Islet precursor cell (in vitro differentiated cells): Measurements from ENCODE around the gene TMEM72.

Experiments used
- DNase-seq: peaks from one replicate; pipeline ENCODE4 v3.0.0-alpha.2; 2018

The TMEM72 gene

DNA sequence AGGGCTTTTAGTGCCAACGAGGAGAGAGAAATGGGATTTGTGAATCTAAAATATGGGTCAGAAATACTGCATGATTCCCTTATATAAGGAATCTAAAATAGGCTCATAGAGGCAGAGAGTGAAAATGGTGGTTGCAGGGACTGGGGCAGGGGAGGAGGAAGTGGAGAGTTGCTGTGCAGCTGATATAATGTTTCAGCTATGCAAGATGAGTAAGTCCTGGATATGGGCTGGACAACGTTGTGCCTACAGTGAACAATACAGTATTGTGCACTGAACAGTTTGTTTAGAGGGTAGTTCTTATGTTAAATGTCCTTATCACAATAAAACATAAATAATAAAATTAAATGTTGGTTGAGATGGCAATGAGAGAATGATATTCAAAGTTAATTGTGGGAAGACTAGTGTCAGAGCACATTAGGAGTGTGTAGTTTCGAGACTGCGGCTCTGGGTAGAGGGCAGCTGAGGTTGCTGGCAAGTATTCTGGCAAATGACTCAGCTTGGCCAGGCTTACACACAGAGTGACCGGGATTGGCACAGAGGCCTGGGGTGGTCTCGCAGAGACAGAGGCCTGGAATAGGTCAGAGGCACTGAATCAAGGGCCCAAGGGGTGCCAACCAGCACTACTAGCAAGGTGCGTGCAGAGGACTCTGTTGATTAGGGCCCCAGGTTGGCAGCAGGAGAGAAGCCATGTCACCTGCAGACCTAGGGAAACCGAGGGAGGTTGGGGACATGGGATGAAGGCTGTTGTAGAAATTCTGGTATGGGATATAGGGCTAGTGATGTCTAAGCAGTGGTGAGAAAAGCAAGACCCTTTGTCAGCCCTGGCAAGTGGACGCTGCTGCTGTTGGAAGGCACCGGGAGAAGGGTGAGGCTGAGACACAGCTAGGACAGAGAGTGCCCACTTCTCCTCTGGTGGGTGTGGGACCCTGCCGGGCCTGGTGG, 70.3 kb downstream of the TMEM72 start:
- peak; percentile 83 for DNase-seq

DNA sequence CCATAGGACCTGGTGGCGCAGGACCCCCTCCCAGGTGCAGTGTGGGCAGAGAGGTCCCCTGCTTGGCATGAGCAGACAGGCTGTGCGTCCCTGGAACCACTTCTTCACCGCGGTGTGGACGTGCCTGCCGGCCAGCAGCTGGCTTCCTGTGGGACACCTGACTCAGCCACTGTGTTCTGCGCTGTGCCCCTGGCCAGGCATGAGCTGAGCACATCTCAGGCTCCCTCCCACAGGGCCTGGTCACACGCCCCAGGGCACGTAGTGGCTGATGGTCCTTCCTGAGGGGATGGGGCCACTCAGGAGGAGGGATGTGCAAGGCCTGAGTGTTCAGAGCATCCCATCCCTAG, 71.0 kb downstream of the TMEM72 start:
- no peak for DNase-seq

DNA sequence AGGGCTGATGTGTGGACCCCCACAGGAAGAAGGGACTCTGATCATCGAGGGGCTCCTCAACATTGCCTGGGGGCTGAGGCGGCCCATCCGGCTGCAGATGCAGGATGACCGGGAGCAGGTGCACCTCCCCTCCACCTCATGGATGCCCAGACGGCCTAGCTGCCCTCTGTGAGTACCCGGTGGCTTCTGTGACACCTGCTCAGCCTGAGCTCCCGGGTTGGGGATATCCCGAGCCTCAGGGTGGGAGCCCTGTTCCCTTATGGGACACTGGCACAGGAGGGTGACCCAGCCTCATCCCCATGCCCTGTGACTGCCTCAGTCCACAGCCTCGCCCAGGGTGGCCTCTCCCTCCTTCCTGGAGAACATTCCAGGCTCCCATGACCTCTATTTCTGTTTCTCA, 71.4 kb downstream of the TMEM72 start:
- no peak for DNase-seq

DNA sequence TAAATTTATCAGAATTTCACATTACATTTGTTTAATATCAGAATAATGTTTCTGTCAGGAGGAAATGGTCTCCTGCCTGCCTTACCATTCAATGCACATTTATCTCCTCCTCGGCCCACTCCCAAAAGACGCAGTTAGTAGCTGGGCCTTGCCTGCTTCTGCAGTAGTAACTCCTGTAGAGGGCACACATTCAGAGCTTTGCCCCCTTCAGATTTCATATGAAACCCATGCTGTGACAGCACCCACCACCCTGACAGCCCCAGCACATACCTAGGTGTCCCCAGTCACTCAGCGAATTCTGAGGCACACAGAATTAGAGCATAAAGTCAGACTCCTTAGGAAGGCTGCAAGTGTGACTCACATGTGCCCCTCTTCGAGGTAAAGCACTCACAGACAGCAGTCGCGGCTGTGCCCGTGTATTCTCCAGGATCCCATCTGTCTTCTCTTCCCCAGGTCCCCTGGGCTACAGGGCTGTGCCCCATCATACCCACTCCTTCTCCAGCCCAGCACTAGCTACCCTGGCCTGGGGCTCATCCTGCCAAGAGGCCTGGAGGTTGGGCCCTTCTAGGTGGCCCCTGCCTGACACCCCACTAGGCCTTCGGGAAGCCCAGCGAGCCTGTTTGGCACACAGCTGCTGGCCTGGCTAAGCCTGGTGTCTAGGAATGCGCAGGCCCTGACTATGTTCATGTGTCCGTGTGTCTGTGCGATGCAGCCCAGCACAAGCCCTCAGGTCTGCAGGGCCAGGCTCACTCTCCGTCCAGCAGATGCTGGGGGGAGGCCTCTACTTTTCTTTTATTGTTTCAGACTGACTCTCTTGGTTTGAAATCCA, 72.1 kb downstream of the TMEM72 start:
- DNase-seq = no peak

DNA sequence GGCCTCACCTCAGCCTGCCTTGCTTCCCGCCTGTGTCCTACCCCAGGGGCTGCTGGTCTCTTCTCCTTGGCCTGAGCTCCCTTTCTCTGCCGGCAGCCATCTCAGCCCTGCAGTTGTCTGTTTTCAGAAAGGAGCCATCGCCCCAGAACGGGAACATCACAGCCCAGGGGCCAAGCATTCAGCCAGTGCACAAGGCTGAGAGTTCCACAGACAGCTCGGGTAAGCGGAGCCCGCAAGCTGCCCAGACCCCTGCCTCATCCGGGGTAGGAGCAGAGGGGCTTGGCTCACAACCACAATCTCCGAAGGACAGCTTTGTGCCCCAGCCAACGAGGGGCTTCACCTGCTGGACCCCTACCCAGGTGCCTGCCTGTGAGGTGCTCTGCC, 72.8 kb downstream of the TMEM72 start:
- DNase-seq = no peak

DNA sequence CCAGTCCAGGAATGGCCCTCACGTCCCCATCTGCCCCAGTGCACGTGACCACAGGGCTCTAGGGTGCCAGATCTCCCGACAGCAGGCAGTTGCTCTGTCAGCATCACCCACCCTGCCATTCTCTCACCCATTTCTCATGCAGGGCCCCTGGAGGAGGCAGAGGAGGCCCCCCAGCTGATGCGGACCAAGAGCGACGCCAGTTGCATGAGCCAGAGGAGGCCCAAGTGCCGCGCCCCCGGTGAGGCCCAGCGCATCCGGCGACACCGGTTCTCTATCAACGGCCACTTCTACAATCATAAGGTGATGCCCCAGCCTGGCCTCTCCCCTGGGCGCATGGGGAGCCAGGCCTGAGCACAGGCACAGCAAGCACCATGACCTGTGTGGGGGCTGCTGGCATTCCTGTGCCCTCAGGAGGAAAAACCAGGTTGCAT, 73.5 kb downstream of the TMEM72 start:
- DNase-seq = no peak

DNA sequence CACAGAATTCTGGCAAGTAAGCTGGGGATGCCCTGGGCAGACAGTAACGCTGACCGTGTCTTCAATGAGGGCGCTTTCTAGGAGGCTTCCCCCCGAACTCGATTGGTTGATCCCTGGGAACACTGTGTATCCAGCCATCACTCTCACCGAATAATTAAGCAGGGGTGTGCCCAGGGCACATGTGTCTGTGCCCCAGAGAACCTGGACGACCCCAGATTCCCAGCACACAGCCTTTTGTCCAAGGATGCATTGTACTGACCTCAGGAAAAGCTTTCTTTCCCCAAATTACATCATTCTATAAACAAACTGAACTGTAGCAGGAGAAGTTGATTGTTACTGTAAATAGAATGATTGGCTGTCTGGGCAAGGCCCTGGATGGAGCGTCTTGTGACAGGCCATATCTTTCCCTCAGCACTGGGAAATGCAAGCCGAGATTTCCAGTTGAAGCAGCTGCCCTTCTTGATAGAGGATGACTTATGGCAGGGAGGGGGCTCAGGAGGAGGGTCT, 74.1 kb downstream of the TMEM72 start:
- no peak for DNase-seq

DNA sequence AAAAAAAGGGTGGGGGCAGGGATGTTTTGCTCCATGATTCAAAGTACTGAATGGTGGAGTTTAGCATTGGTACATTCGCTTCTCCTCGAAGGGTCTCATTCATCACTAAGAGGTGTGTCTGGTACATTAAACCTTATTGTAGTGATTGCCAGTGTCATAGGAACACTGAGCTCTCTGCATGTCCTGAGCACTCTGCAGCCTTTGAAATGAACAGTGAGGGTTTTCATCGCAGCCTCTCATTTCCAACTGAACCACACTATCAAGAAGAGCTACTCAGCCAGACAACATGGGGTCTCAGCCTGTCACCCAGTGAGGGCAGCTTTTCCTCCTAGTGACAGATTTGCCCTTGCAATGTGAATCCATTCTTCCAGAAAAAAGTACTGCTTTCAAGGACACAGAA, 75.0 kb downstream of the TMEM72 start:
- DNase-seq = no peak
